HepG2 (cell line): ENCODE results near the gene SUSD4. TPM values are rescaled to one million over a fixed set of nuclear protein-coding genes. Genes with fewer than 3 reads are reported as not detected.

Experiments
- ATAC-seq: fragments of 200-7000 bp; cut with Tn5 transposase; 3 replicates; pipeline ENCODE4 v1.9.1; 2020; ENCODE audit warnings: mild to moderate bottlenecking, moderate library complexity
- BruUV-seq: library from RNA; stranded (reverse); fragments of 400-500 nt; replicated peaks from 2 replicates; lab custom pipeline; 2021; lab: Mats Ljungman, UMichigan
- CTCF ChIA-PET: fragments of 300-600 bp; formaldehyde crosslinking; extraction: SDS; loops from one replicate; lab custom pipeline; 2021; ENCODE audit warnings: low total read pairs, inconsistent platforms, low intra/inter-chr PET ratio; lab: Yijun Ruan, JAX
- POLR2A ChIA-PET: fragments of 350-600 bp; sonication (Branson Sonifier 250); formaldehyde crosslinking; loops from one replicate; lab custom pipeline; 2020; ENCODE audit warnings: antibody characterized with exemption, inconsistent platforms; lab: Yijun Ruan, JAX
- DNase-seq: peaks from one replicate; pipeline ENCODE4 v3.0.0-alpha.2; 2015; ENCODE audit warnings: low spot score
- FAIRE-seq: peaks from 3 replicates; lab custom pipeline; 2011; peaks lifted over from hg19 to GRCh38; lab: Jason Lieb, UNC
- H2AFZ ChIP-seq: one replicate; pipeline ENCODE4 v1.6.1; 2011; ENCODE audit warnings: low read length, inconsistent platforms
- H3K27ac ChIP-seq: fragments of 300-600 bp; 3 replicates; pipeline ENCODE4 v1.8.0; 2011; ENCODE audit warnings: mixed run types, mild to moderate bottlenecking, mixed read lengths, low read length, inconsistent platforms; ENCODE audit not compliant: insufficient read depth; ENCODE audit errors: extremely low read length
- H3K27me3 ChIP-seq, 2 experiments: fragments of 200-600 bp in 1 of 2; 2 replicates in 1 of 2; 3 replicates in 1 of 2; pipeline versions ENCODE4 v1.6.0 to v1.8.0; 2011; ENCODE audit warnings: low read length in 2 of 2, mild to moderate bottlenecking in 2 of 2, moderate library complexity in 2 of 2, inconsistent platforms in 1 of 2; ENCODE audit not compliant: insufficient read depth in 2 of 2, control insufficient read depth in 1 of 2
- H3K36me3 ChIP-seq, 2 experiments: fragments of 200-600 bp in 1 of 2; replicated peaks in 1 of 2; 2 replicates in 1 of 2; 3 replicates in 1 of 2; pipeline versions ENCODE4 v1.5.1 to v1.8.0; 2011; ENCODE audit warnings: low read length in 2 of 2, inconsistent platforms in 1 of 2; ENCODE audit not compliant: insufficient read depth in 2 of 2, control insufficient read depth in 1 of 2
- H3K4me1 ChIP-seq: 2 replicates; pipeline ENCODE4 v1.5.1; 2012; ENCODE audit warnings: low read length, inconsistent platforms; ENCODE audit not compliant: insufficient read depth
- H3K4me2 ChIP-seq: 2 replicates; pipeline ENCODE4 v1.6.0; 2011; ENCODE audit warnings: low read depth, low read length, inconsistent platforms
- H3K4me3 ChIP-seq, 3 experiments: fragments of 200-600 bp in 1 of 3; sonication (generic), shearing (Covaris generic) in 1 of 3; replicated peaks in 1 of 3; 2 replicates each; pipeline ENCODE4 v1.5.1; 2011 to 2016; ENCODE audit warnings: low read length in 3 of 3, inconsistent platforms in 2 of 3, low read depth in 2 of 3, mild to moderate bottlenecking in 2 of 3, control low read depth in 1 of 3, mixed read lengths in 1 of 3; ENCODE audit not compliant: insufficient read depth in 1 of 3
- H3K79me2 ChIP-seq: one replicate; pipeline ENCODE4 v1.6.1; 2011; ENCODE audit warnings: low read length, inconsistent platforms; ENCODE audit not compliant: insufficient read depth
- H3K9ac ChIP-seq: 2 replicates; pipeline ENCODE4 v1.6.0; 2011; ENCODE audit warnings: mild to moderate bottlenecking, low read depth, low read length, inconsistent platforms; ENCODE audit not compliant: insufficient read depth
- H3K9me3 ChIP-seq: 2 replicates; pipeline ENCODE4 v1.5.1; 2012; ENCODE audit warnings: mild to moderate bottlenecking, low read length
- H4K20me1 ChIP-seq: 2 replicates; pipeline ENCODE4 v1.6.0; 2011; ENCODE audit warnings: inconsistent platforms, mild to moderate bottlenecking, low read length, moderate library complexity; ENCODE audit not compliant: insufficient read depth
- BCL3 ChIP-seq: sonication (generic); formaldehyde crosslinking; IDR thresholded peaks from 2 replicates; pipeline ENCODE4 v1.5.1; 2020; ENCODE audit warnings: mild to moderate bottlenecking, missing genetic modification reagents, moderate library complexity
- CENPBD1 ChIP-seq: sonication (generic); formaldehyde crosslinking; IDR thresholded peaks from 2 replicates; pipeline ENCODE4 v1.8.0; 2022; ENCODE audit warnings: missing genetic modification reagents, low read depth, mild to moderate bottlenecking, borderline replicate concordance
- DNMT1 ChIP-seq: sonication (generic); formaldehyde crosslinking; IDR thresholded peaks from 2 replicates; pipeline ENCODE4 v1.5.1; 2020; ENCODE audit warnings: mild to moderate bottlenecking, missing genetic modification reagents
- FOXA3 ChIP-seq: IDR thresholded peaks from 2 replicates; pipeline ENCODE4 v1.6.1; 2016; ENCODE audit warnings: missing genetic modification reagents, missing compliant biosample characterization
- HDAC6 ChIP-seq: fragments of 200-600 bp; sonication (generic); IDR thresholded peaks from 2 replicates; pipeline ENCODE4 v1.7.0; 2017; ENCODE audit warnings: mild to moderate bottlenecking, antibody characterized with exemption, low read length, low read depth
- JUND ChIP-seq: sonication (generic); formaldehyde crosslinking; IDR thresholded peaks from 2 replicates; pipeline ENCODE4 v1.8.0; 2022; ENCODE audit warnings: mild to moderate bottlenecking, missing genetic modification reagents
- KLF16 ChIP-seq, 2 experiments: sonication (generic) in 1 of 2; formaldehyde crosslinking in 1 of 2; IDR thresholded peaks; 2 replicates each; pipeline versions ENCODE4 v1.6.1 to v1.8.0; 2016 to 2023; ENCODE audit warnings: missing genetic modification reagents in 2 of 2, missing compliant biosample characterization in 1 of 2
- MEIS2 ChIP-seq: sonication (generic); formaldehyde crosslinking; IDR thresholded peaks from 2 replicates; pipeline ENCODE4 v1.9.0; 2021; ENCODE audit warnings: mild to moderate bottlenecking, missing genetic modification reagents
- POLR2G ChIP-seq: fragments of 200-400 bp; formaldehyde crosslinking; IDR thresholded peaks from 2 replicates; pipeline ENCODE4 v1.6.1; 2018; ENCODE audit warnings: mild to moderate bottlenecking, low read depth, low read length, moderate library complexity
- REL ChIP-seq: sonication (generic); formaldehyde crosslinking; conservative IDR thresholded peaks from 2 replicates; pipeline ENCODE4 v1.8.0; 2022; ENCODE audit warnings: mild to moderate bottlenecking, missing genetic modification reagents, moderate library complexity
- SIN3A ChIP-seq: IDR thresholded peaks from 2 replicates; pipeline ENCODE4 v1.6.1; 2011; ENCODE audit warnings: low read depth, mild to moderate bottlenecking, control low read depth, low read length, borderline replicate concordance
- TAF15 ChIP-seq: fragments of 200-400 bp; formaldehyde crosslinking; IDR thresholded peaks from one replicate; pipeline ENCODE4 v1.6.1; 2018; ENCODE audit warnings: mild to moderate bottlenecking, low read depth, low read length; ENCODE audit not compliant: poor library complexity, severe bottlenecking
- ZBTB46 ChIP-seq: sonication (generic); formaldehyde crosslinking; IDR thresholded peaks from 2 replicates; pipeline ENCODE4 v1.4.0; 2020; ENCODE audit warnings: mild to moderate bottlenecking, missing genetic modification reagents, borderline replicate concordance
- ZBTB7A ChIP-seq: sonication (generic); formaldehyde crosslinking; IDR thresholded peaks from 2 replicates; pipeline ENCODE4 v1.8.0; 2022; ENCODE audit warnings: mild to moderate bottlenecking, missing genetic modification reagents
- ZNF230 ChIP-seq: sonication (generic); formaldehyde crosslinking; IDR thresholded peaks from 2 replicates; pipeline ENCODE4 v1.4.0; 2020; ENCODE audit warnings: mild to moderate bottlenecking, missing genetic modification reagents
- ZNF33B ChIP-seq: sonication (generic); formaldehyde crosslinking; IDR thresholded peaks from 2 replicates; pipeline ENCODE4 v1.5.1; 2020; ENCODE audit warnings: mild to moderate bottlenecking, missing genetic modification reagents
- ZNF616 ChIP-seq: sonication (generic); formaldehyde crosslinking; IDR thresholded peaks from 2 replicates; pipeline ENCODE4 v1.5.0; 2020; ENCODE audit warnings: low read depth, mild to moderate bottlenecking, missing genetic modification reagents
- ZNF784 ChIP-seq: sonication (generic); formaldehyde crosslinking; IDR thresholded peaks from 2 replicates; pipeline ENCODE4 v1.5.1; 2020; ENCODE audit warnings: missing genetic modification reagents, mild to moderate bottlenecking, borderline replicate concordance
- WGBS: methylation state at CpG from one replicate; pipeline ENCODE4 v1.1.6; 2017; ENCODE audit warnings: low lambda C conversion rate; 5-methylcytosine and 5-hydroxymethylcytosine counted together
- in situ Hi-C: cut with HindIII; loops from 2 replicates; pipeline ENCODE4 v1.10.0; 2017; ENCODE audit warnings: low pct_unique_long_range_greater_than_20kb; ENCODE audit not compliant: extremely low pct_ligation_motif_present
- intact Hi-C: fragments of 100-400 bp; cut with micrococcal nuclease; formaldehyde crosslinking; loops from one replicate; pipeline ENCODE4 v1.10.0; 2022; ENCODE audit not compliant: unreplicated experiment
- polyA plus RNA-seq, 8 experiments: library from polyadenylated mRNA; depleted of rRNA in 3 of 8; stranded (reverse) in 7 of 8; unstranded in 1 of 8; fragments of >200 nt; fragmentation: Illumina TruSeq in 4 of 8; extraction: Trizol in 4 of 8; gene quantifications; 2 replicates each; pipeline versions ENCODE4 v1.2.1 to v1.2.3, GENCODE V29; 2011 to 2016; ENCODE audit warnings: low read depth in 4 of 8, missing spikeins in 1 of 8, mixed read lengths in 1 of 8; ENCODE audit not compliant: insufficient read depth in 1 of 8
- total RNA-seq, 5 experiments: library from RNA; depleted of rRNA; stranded (reverse); fragments of >200 nt; fragmentation: Illumina TruSeq; extraction: Trizol; gene quantifications; 2 replicates each; pipeline ENCODE4 v1.2.3, GENCODE V29; 2016; ENCODE audit warnings: low read depth in 1 of 5
- TF ChIP-seq, protein P1 (sequence below): sonication (generic); formaldehyde crosslinking; IDR thresholded peaks from 2 replicates; pipeline ENCODE4 v1.4.0; 2020; ENCODE audit warnings: missing genetic modification reagents

SUSD4 gene
- total and polyA plus RNA-seq, 2 of the 13 experiments (the other 11 are each of a cell fraction or from before 2014, with no cell fraction given): not detected

DNA sequence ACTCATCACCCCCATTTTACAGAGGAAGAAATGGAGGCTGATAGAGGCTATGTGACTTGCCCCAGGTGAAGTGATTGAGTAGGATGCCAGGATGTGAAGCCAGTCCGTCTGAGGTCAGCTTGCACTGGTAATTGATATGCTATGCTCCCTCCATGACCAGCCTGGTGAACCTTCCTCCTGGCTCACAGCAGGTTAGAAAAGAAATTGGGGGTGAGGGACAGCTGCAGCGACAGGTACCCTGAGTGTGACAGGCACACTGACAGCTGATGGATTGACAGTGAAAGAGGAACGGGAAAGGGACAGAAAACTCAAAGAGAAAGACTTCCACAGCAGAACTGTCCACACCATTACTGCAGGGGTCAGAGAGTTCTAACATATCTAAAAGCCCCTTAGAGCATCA is 102.1 kb downstream of the SUSD4 start:
- TF ChIP-seq SIN3A: no peak
- TF ChIP-seq POLR2G: no peak
- TF ChIP-seq ZBTB7A (CRISPR knock-in tag): no peak
- TF ChIP-seq CENPBD1 (CRISPR knock-in tag): no peak
- no peak for TF ChIP-seq REL
- no peak for TF ChIP-seq BCL3
- TF ChIP-seq, protein P1, sequence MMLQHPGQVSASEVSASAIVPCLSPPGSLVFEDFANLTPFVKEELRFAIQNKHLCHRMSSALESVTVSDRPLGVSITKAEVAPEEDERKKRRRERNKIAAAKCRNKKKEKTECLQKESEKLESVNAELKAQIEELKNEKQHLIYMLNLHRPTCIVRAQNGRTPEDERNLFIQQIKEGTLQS: no peak
- TF ChIP-seq TAF15: no peak
- no peak for TF ChIP-seq ZNF784 (CRISPR knock-in tag)
- TF ChIP-seq HDAC6: no peak
- TF ChIP-seq ZBTB46 (CRISPR knock-in tag): no peak
- no peak for TF ChIP-seq ZNF33B
- TF ChIP-seq ZNF230 (CRISPR knock-in tag): no peak
- no peak for TF ChIP-seq JUND
- TF ChIP-seq FOXA3 (CRISPR knock-in tag): no peak
- TF ChIP-seq KLF16 (CRISPR knock-in tag; IDR thresholded peaks at IDR 0.05): no peak
- TF ChIP-seq ZNF616 (CRISPR knock-in tag): no peak
- TF ChIP-seq MEIS2: no peak
- TF ChIP-seq DNMT1: no peak
- Histone ChIP-seq H3K4me1 (no peaks in the 10 kb centered on the region), H3K36me3 (no peaks in the 10 kb centered on the region), H3K9ac (no peak overlapping the region), H4K20me1 (no peaks in the 10 kb centered on the region), H2AFZ (no peak overlapping the region), H3K27me3 (peaks cover 0 to 15% of the 10 kb centered on the region in 2 experiments; a peak in 3 of 5 replicates), H3K9me3 (no peaks in the 10 kb centered on the region), H3K79me2 (no peaks in the 10 kb centered on the region), H3K27ac (no peak overlapping the region), H3K4me3 (no peak overlapping the region), H3K4me2 (no peak overlapping the region)
- in situ Hi-C loops: no loop called here
- DNase-seq (no peak), FAIRE-seq (no peak), ATAC-seq (no peak)
- intact Hi-C loops: no loop called here
- BruUV-seq: no TSS peak
- 17% methylated on average over 3 of the region's 3 CpGs for WGBS
- POLR2A ChIA-PET: no interaction called here
- CTCF ChIA-PET: no interaction called here
